Ovary (tissue), 9 donors: ENCODE results near the gene MYO1H. TPM values are rescaled to one million over a fixed set of nuclear protein-coding genes. Genes with fewer than 3 reads are reported as not detected.

Experiments
- DNase-seq, 5 donors: peaks; one replicate each; pipeline ENCODE4 v3.0.0-alpha.2; 2019 to 2020
- H3K27ac ChIP-seq, 2 donors: fragments of 200-600 bp; one replicate each; pipeline versions ENCODE4 v1.5.1 to v1.8.0; 2019 to 2022
- H3K27me3 ChIP-seq: fragments of 200-600 bp; one replicate; pipeline ENCODE4 v1.8.0; 2022
- H3K36me3 ChIP-seq: fragments of 200-600 bp; sonication (generic); one replicate; pipeline ENCODE4 v1.5.1; 2019
- H3K4me1 ChIP-seq: one replicate; pipeline ENCODE4 v1.8.1; 2013; ENCODE audit warnings: mild to moderate bottlenecking, moderate library complexity; ENCODE audit not compliant: insufficient read depth
- H3K4me3 ChIP-seq: fragments of 200-600 bp; sonication (generic); one replicate; pipeline ENCODE4 v1.5.1; 2017
- H3K9me3 ChIP-seq, 2 donors: fragments of 200-600 bp in 1 of 2; sonication (generic) in 1 of 2; one replicate each; pipeline versions ENCODE4 v1.5.1 to v1.8.1; 2013 to 2019; ENCODE audit warnings: mild to moderate bottlenecking in 1 of 2, moderate library complexity in 1 of 2
- CTCF ChIP-seq, 3 donors: fragments of 450-650 bp in 2 of 3; fragments of 200-600 bp in 1 of 3; IDR thresholded peaks; one replicate each; pipeline versions ENCODE4 v1.5.1 to v1.8.0; 2016 to 2022; ENCODE audit warnings: antibody characterized with exemption in 3 of 3, mild to moderate bottlenecking in 1 of 3
- EP300 ChIP-seq: sonication (generic); formaldehyde crosslinking; IDR thresholded peaks from one replicate; pipeline ENCODE4 v1.6.1; 2017; ENCODE audit warnings: antibody characterized with exemption
- POLR2A ChIP-seq: fragments of 450-650 bp; IDR thresholded peaks from one replicate; pipeline ENCODE4 v1.6.1; 2017; ENCODE audit warnings: antibody characterized with exemption, mild to moderate bottlenecking, moderate library complexity
- WGBS, 3 donors: extraction: QIAGEN DNeasy Blood & Tissue Kit in 1 of 3; methylation state at CpG; one replicate each; pipeline versions ENCODE4 v1.1.5 to v1.1.7; 2013 to 2017; 5-methylcytosine and 5-hydroxymethylcytosine counted together
- intact Hi-C, 4 donors: fragments of 100-400 bp; cut with DNase I; formaldehyde crosslinking; loops; one replicate each; pipeline versions ENCODE4 v1.11.0 to v1.15.1; 2022 to 2023
- polyA plus RNA-seq, 2 donors: library from polyadenylated mRNA; stranded (reverse); fragments of 200-250 nt in 1 of 2; fragments of 350-450 nt in 1 of 2; fragmentation: Illumina TruSeq in 1 of 2; extraction: RNeasy Lipid Tissue Mini Kit (QIAGEN cat#74804) in 1 of 2; gene quantifications; one replicate each; pipeline ENCODE4 v1.2.3, GENCODE V29; 2013 to 2014
- total RNA-seq, 7 donors: library from RNA; depleted of rRNA in 2 of 7; stranded (reverse); fragments of >200 nt in 2 of 7; fragmentation: NEBNext Ultra II Directional in 3 of 7; extraction: Animal tissue kit (Norgen Biotek cat#: 25700) in 3 of 7; gene quantifications; one replicate each; pipeline versions ENCODE4 v1.1.0 to v1.2.4, GENCODE V29; 2016 to 2023
- donor health status: DM: no; HTN: no; CAD: no; lungs with moderate emphysema.
- donor health status: DM: no; HTN: no; CAD: no.
- donor health status: Bipolar disorder and iron deficiency.
- donor health status: DM: yes; HTN: yes; CAD: no.
- donor health status: DM: no; HTN: no; CAD: no.
- donor health status: DM: yes; HTN: yes; CAD: no.

MYO1H gene
- total and polyA plus RNA-seq, 9 donors, result 0.12 to 0.34 (median 0.12) TPM; not detected in 6

GRCh38 chr12:109329003-109329402, 18.7 kb upstream of the MYO1H start:
- H3K27me3 ChIP-seq, result no peaks in the 10 kb centered on the region
- H3K27ac ChIP-seq, result no peak overlapping the region
- no peaks in the 10 kb centered on the region for H3K9me3 ChIP-seq
- peaks cover 8% of the 10 kb centered on the region for H3K4me1 ChIP-seq
- no peaks in the 10 kb centered on the region for H3K36me3 ChIP-seq
- WGBS, 3 donors, result 82 to 83% (median 82%) methylated on average over 3 of the region's 3 CpGs
- TF ChIP-seq EP300 (no peak), CTCF (IDR thresholded peaks at IDR 0.05) (no peak), POLR2A (no peak)
- intact Hi-C loops, result loop anchor here in 1 of 4 donors (2.0 kb wide), 1 partner anchor 36 kb away; no protein-coding TSS in a partner anchor
- no peak overlapping the region for H3K4me3 ChIP-seq
- no peak for DNase-seq

GRCh38 chr12:109329686-109330085, 18.0 kb upstream of the MYO1H start:
- Histone ChIP-seq H3K27ac (no peak overlapping the region), H3K27me3 (no peaks in the 10 kb centered on the region), H3K4me1 (peaks cover 8% of the 10 kb centered on the region), H3K36me3 (no peaks in the 10 kb centered on the region), H3K4me3 (no peak overlapping the region), H3K9me3 (no peaks in the 10 kb centered on the region)
- no peak for DNase-seq
- intact Hi-C loops, result loop anchor here in 1 of 4 donors (2.0 kb wide), 1 partner anchor 35 kb away; no protein-coding TSS in a partner anchor
- TF ChIP-seq EP300 (no peak), POLR2A (no peak), CTCF (IDR thresholded peaks at IDR 0.05) (no peak)
- 14 to 35% (median 16%) methylated on average over 7 of the region's 7 CpGs for WGBS, 3 donors

GRCh38 chr12:109330282-109331230, 17.1 kb upstream of the MYO1H start:
- intact Hi-C loops, result no loop called here
- H3K4me1 ChIP-seq, result peaks cover 8% of the 10 kb centered on the region
- 79 to 80% (median 80%) methylated on average over 16 of the region's 16 CpGs for WGBS, 3 donors
- no peak overlapping the region for H3K27ac ChIP-seq
- H3K9me3 ChIP-seq, result no peaks in the 10 kb centered on the region
- H3K36me3 ChIP-seq, result no peaks in the 10 kb centered on the region
- no peaks in the 10 kb centered on the region for H3K27me3 ChIP-seq
- no peak overlapping the region for H3K4me3 ChIP-seq
- no peak for DNase-seq
- TF ChIP-seq POLR2A (no peak), EP300 (no peak), CTCF (IDR thresholded peaks at IDR 0.05) (no peak)

- DNase-seq, result no peak
- H3K4me1 ChIP-seq, result peaks cover 8% of the 10 kb centered on the region
- no peak overlapping the region for H3K27ac ChIP-seq
- WGBS, 3 donors, result 5 to 8% (median 8%) methylated on average over 7 of the region's 7 CpGs
- H3K4me3 ChIP-seq, result no peak overlapping the region
- no peaks in the 10 kb centered on the region for H3K9me3 ChIP-seq
- H3K36me3 ChIP-seq, result no peaks in the 10 kb centered on the region
- H3K27me3 ChIP-seq, result no peaks in the 10 kb centered on the region
- intact Hi-C loops, result no loop called here
- TF ChIP-seq EP300 (no peak), POLR2A (no peak), CTCF (IDR thresholded peaks at IDR 0.05) (no peak)
These were observed 16.3 kb upstream of the MYO1H start for GRCh38 chr12:109331301-109331952.
